Measurements from ENCODE around the gene LAPTM5. TPM values are rescaled to one million over a fixed set of nuclear protein-coding genes. Genes with fewer than 3 reads are reported as not detected.

The LAPTM5 gene
- total RNA-seq, 1 experiment from 2014 or later = 1.5 TPM

GRCh38 chr1:30694280-30695175 is 63.0 kb downstream of the LAPTM5 start:
- Histone ChIP-seq H2AFZ (ENCODE audit: low read depth, low read length, poor library complexity, severe bottlenecking) (no peak overlapping the region), H3K4me1 (ENCODE audit: control insufficient read depth in 1 of 2, insufficient read depth in 2 of 2, low read length in 2 of 2) (peaks cover 0 to 13% of the 10 kb centered on the region in 2 experiments; a peak in 1 of 4 replicates), H3K9me2 (ENCODE audit: insufficient read depth) (no peaks in the 10 kb centered on the region), H3K4me3 (replicated peaks in 1 of 2; ENCODE audit: low read depth in 1 of 2, low read length in 2 of 2) (no peak overlapping the region), H3K4me2 (ENCODE audit: low read length) (no peak overlapping the region), H3K9me3 (ENCODE audit: control insufficient read depth in 1 of 2, insufficient read depth in 1 of 2, low read depth in 1 of 2, low read length in 2 of 2) (no peaks in the 10 kb centered on the region), H3K27me3 (ENCODE audit: insufficient read depth, low read length) (no peaks in the 10 kb centered on the region), H4K20me1 (ENCODE audit: insufficient read depth) (no peaks in the 10 kb centered on the region), H3K9ac (ENCODE audit: low read length) (no peak overlapping the region), H3K27ac (ENCODE audit: low read depth, low read length) (no peak overlapping the region), H3K36me3 (ENCODE audit: control insufficient read depth in 1 of 2, insufficient read depth in 2 of 2, low read length in 2 of 2) (no peaks in the 10 kb centered on the region), H3K79me2 (ENCODE audit: insufficient read depth, low read length) (no peaks in the 10 kb centered on the region)
- POLR2A ChIA-PET = no interaction called here
- CTCF ChIA-PET = no interaction called here
- DNase-seq (ENCODE audit: low read depth, low spot score) (no peak), ATAC-seq (no peak)
- TF ChIP-seq CBX3 (IDR thresholded peaks at IDR 0.05; ENCODE audit: low read depth) (no peak), FOSL1 (IDR thresholded peaks at IDR 0.05; ENCODE audit: low read depth) (no peak), POLR2AphosphoS5 (IDR thresholded peaks at IDR 0.05; ENCODE audit: low read depth, low read length) (no peak)
- TF ChIP-seq, protein P1, sequence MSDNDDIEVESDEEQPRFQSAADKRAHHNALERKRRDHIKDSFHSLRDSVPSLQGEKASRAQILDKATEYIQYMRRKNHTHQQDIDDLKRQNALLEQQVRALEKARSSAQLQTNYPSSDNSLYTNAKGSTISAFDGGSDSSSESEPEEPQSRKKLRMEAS (IDR thresholded peaks at IDR 0.05) = no peak
- RAD21 ChIA-PET (ENCODE audit: low non-redundant PET in 1 of 2, low total read pairs in 2 of 2, uncharacterized antibody in 2 of 2, unreplicated experiment in 2 of 2) = no interaction called here
- BruUV-seq (replicated peaks) = no TSS peak
- intact Hi-C loops (cut with micrococcal nuclease) = no loop called here

- Histone ChIP-seq H3K79me2 (ENCODE audit: insufficient read depth, low read length) (no peaks in the 10 kb centered on the region), H4K20me1 (ENCODE audit: insufficient read depth) (no peaks in the 10 kb centered on the region), H3K9me3 (ENCODE audit: control insufficient read depth in 1 of 2, insufficient read depth in 1 of 2, low read depth in 1 of 2, low read length in 2 of 2) (no peaks in the 10 kb centered on the region), H3K27me3 (ENCODE audit: insufficient read depth, low read length) (no peaks in the 10 kb centered on the region), H3K9ac (ENCODE audit: low read length) (no peak overlapping the region), H3K4me1 (ENCODE audit: control insufficient read depth in 1 of 2, insufficient read depth in 2 of 2, low read length in 2 of 2) (peaks cover 0 to 13% of the 10 kb centered on the region in 2 experiments; a peak in 1 of 4 replicates), H2AFZ (ENCODE audit: low read depth, low read length, poor library complexity, severe bottlenecking) (no peak overlapping the region), H3K36me3 (ENCODE audit: control insufficient read depth in 1 of 2, insufficient read depth in 2 of 2, low read length in 2 of 2) (no peaks in the 10 kb centered on the region), H3K4me3 (replicated peaks in 1 of 2; ENCODE audit: low read depth in 1 of 2, low read length in 2 of 2) (no peak overlapping the region), H3K4me2 (ENCODE audit: low read length) (no peak overlapping the region), H3K9me2 (ENCODE audit: insufficient read depth) (no peaks in the 10 kb centered on the region), H3K27ac (ENCODE audit: low read depth, low read length) (no peak overlapping the region)
- CTCF ChIA-PET = no interaction called here
- TF ChIP-seq EGR1 (IDR thresholded peaks at IDR 0.05; ENCODE audit: low read depth) (no peak), ZNF274 (IDR thresholded peaks at IDR 0.05; ENCODE audit: low read depth, low read length) (no peak), JUND (IDR thresholded peaks at IDR 0.05) (no peak)
- TF ChIP-seq, protein P2, sequence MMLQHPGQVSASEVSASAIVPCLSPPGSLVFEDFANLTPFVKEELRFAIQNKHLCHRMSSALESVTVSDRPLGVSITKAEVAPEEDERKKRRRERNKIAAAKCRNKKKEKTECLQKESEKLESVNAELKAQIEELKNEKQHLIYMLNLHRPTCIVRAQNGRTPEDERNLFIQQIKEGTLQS (IDR thresholded peaks at IDR 0.05) = no peak
- POLR2A ChIA-PET = no interaction called here
- intact Hi-C loops (cut with micrococcal nuclease) = no loop called here
- RAD21 ChIA-PET (ENCODE audit: low non-redundant PET in 1 of 2, low total read pairs in 2 of 2, uncharacterized antibody in 2 of 2, unreplicated experiment in 2 of 2) = no interaction called here
- DNase-seq (ENCODE audit: low read depth, low spot score) (no peak), ATAC-seq (no peak)
- BruUV-seq (replicated peaks) = no TSS peak
Observed at GRCh38 chr1:30693822-30694221, 63.8 kb downstream of the LAPTM5 start.

All from HCT116 (cell line).